ENCODE data around the gene FAAP100. TPM values are rescaled to one million over a fixed set of nuclear protein-coding genes. Genes with fewer than 3 reads are reported as not detected.

Gene FAAP100
- total RNA-seq, 1 donor from 2014 or later = 13.6 TPM

- intact Hi-C loops (cut with DNase I) = no loop called here
- no peak for DNase-seq (ENCODE audit: low spot score)
Measured at GRCh38 chr17:81557276-81558114, 5.3 kb upstream of the FAAP100 start.

GRCh38 chr17:81556863-81557262 is 4.7 kb upstream of the FAAP100 start:
- intact Hi-C loops (cut with DNase I) = no loop called here
- no peak for DNase-seq (ENCODE audit: low spot score)

GRCh38 chr17:81556175-81556691 is 4.1 kb upstream of the FAAP100 start:
- intact Hi-C loops (cut with DNase I) = no loop called here
- no peak for DNase-seq (ENCODE audit: low spot score)

- intact Hi-C loops (cut with DNase I) = no loop called here
- DNase-seq (ENCODE audit: low spot score) = peak; percentile 74
Measured at GRCh38 chr17:81553616-81554181, 1.5 kb upstream of the FAAP100 start.

- peak; percentile 81 for DNase-seq (ENCODE audit: low spot score)
- intact Hi-C loops (cut with DNase I) = no loop called here
Measured at GRCh38 chr17:81553018-81553615, 964 bp upstream of the FAAP100 start.

GRCh38 chr17:81551458-81552243 is 502 bp downstream of the FAAP100 start:
- peak; percentile 74 for DNase-seq (ENCODE audit: low spot score)
- intact Hi-C loops (cut with DNase I) = loop anchor here (1.0 kb wide), 1 partner anchor 36 kb away; no protein-coding TSS in a partner anchor

GRCh38 chr17:81550830-81551457 is 1.2 kb downstream of the FAAP100 start:
- DNase-seq (ENCODE audit: low spot score) = peak; percentile 71

GRCh38 chr17:81550285-81550684 is 1.9 kb downstream of the FAAP100 start:
- DNase-seq (ENCODE audit: low spot score) = no peak

More at GRCh38 chr17:81550830-81551457, 1.2 kb downstream of the FAAP100 start:
- intact Hi-C loops (cut with DNase I) = no loop called here

GRCh38 chr17:81549826-81550225 is 2.3 kb downstream of the FAAP100 start:
- DNase-seq (ENCODE audit: low spot score) = no peak
- intact Hi-C loops (cut with DNase I) = no loop called here

More at GRCh38 chr17:81550285-81550684, 1.9 kb downstream of the FAAP100 start:
- intact Hi-C loops (cut with DNase I) = no loop called here

GRCh38 chr17:81549031-81549557 is 3.1 kb downstream of the FAAP100 start:
- intact Hi-C loops (cut with DNase I) = no loop called here
- peak; percentile 73 for DNase-seq (ENCODE audit: low spot score)

GRCh38 chr17:81547614-81547982 is 4.6 kb downstream of the FAAP100 start:
- no peak for DNase-seq (ENCODE audit: low spot score)
- intact Hi-C loops (cut with DNase I) = no loop called here

- no peak for DNase-seq (ENCODE audit: low spot score)
- intact Hi-C loops (cut with DNase I) = no loop called here
Measured at GRCh38 chr17:81546906-81547613, 5.1 kb downstream of the FAAP100 start.

- DNase-seq (ENCODE audit: low spot score) = no peak
- intact Hi-C loops (cut with DNase I) = no loop called here
Measured at GRCh38 chr17:81545160-81545949, 6.8 kb downstream of the FAAP100 start.

GRCh38 chr17:81544281-81544974 is 7.7 kb downstream of the FAAP100 start:
- peak; percentile 73 for DNase-seq (ENCODE audit: low spot score)
- intact Hi-C loops (cut with DNase I) = no loop called here

- intact Hi-C loops (cut with DNase I) = no loop called here
- DNase-seq (ENCODE audit: low spot score) = no peak
Measured at GRCh38 chr17:81543756-81544155, 8.4 kb downstream of the FAAP100 start.

GRCh38 chr17:81543339-81543675 is 8.8 kb downstream of the FAAP100 start:
- intact Hi-C loops (cut with DNase I) = no loop called here
- DNase-seq (ENCODE audit: low spot score) = peak; percentile 73
